ENCODE data around the gene DDX52.
"Not testable (repeated sequence)": the region's sequence is repeated elsewhere in the genome, so short reads cannot be mapped to it uniquely, and the experiment has no call there.

DDX52 gene

GRCh38 chr17:37640015-37640414 is 3.2 kb downstream of the DDX52 start:
- DNase-seq (ENCODE audit: low read depth) = no peak
- H3K4me3 ChIP-seq (ENCODE audit: low read length) = no peak overlapping the region
- no peak for TF ChIP-seq CTCF (IDR thresholded peaks at IDR 0.05; ENCODE audit: insufficient read depth, low read depth, low read length, missing control alignments)

GRCh38 chr17:37637956-37638355 is 5.3 kb downstream of the DDX52 start:
- no peak for DNase-seq (ENCODE audit: low read depth)
- no peak overlapping the region for H3K4me3 ChIP-seq (ENCODE audit: low read length)
- TF ChIP-seq CTCF (IDR thresholded peaks at IDR 0.05; ENCODE audit: insufficient read depth, low read depth, low read length, missing control alignments) = no peak

- DNase-seq (ENCODE audit: low read depth) = not testable (repeated sequence)
Observed at GRCh38 chr17:37616430-37616829, 26.8 kb downstream of the DDX52 start.

GRCh38 chr17:37614823-37615222 is 28.4 kb downstream of the DDX52 start:
- H3K4me3 ChIP-seq (ENCODE audit: low read length) = no peak overlapping the region
- peak; percentile 64 for DNase-seq (ENCODE audit: low read depth)
- no peak for TF ChIP-seq CTCF (IDR thresholded peaks at IDR 0.05; ENCODE audit: insufficient read depth, low read depth, low read length, missing control alignments)

More at GRCh38 chr17:37616430-37616829, 26.8 kb downstream of the DDX52 start:
- not testable (repeated sequence) for H3K4me3 ChIP-seq (ENCODE audit: low read length)

GRCh38 chr17:37614391-37614790 is 28.9 kb downstream of the DDX52 start:
- DNase-seq (ENCODE audit: low read depth) = peak; percentile 91
- H3K4me3 ChIP-seq (ENCODE audit: low read length) = no peak overlapping the region
- TF ChIP-seq CTCF (IDR thresholded peaks at IDR 0.05; ENCODE audit: insufficient read depth, low read depth, low read length, missing control alignments) = no peak

- no peak overlapping the region for H3K4me3 ChIP-seq (ENCODE audit: low read length)
- no peak for TF ChIP-seq CTCF (IDR thresholded peaks at IDR 0.05; ENCODE audit: insufficient read depth, low read depth, low read length, missing control alignments)
Observed at GRCh38 chr17:37610971-37611370, 32.3 kb downstream of the DDX52 start.

GRCh38 chr17:37610041-37610420 is 33.2 kb downstream of the DDX52 start:
- DNase-seq (ENCODE audit: low read depth) = not testable (repeated sequence)
- H3K4me3 ChIP-seq (ENCODE audit: low read length) = peak overlapping the region; percentile 82

More at GRCh38 chr17:37610971-37611370, 32.3 kb downstream of the DDX52 start:
- DNase-seq (ENCODE audit: low read depth) = no peak

- peak; percentile 94 for DNase-seq (ENCODE audit: low read depth)
- peak; percentile 24 for TF ChIP-seq CTCF (IDR thresholded peaks at IDR 0.05; ENCODE audit: insufficient read depth, low read depth, low read length, missing control alignments)
- H3K4me3 ChIP-seq (ENCODE audit: low read length) = peak within 1 kb of the TSS; percentile 82
Observed at GRCh38 chr17:37609170-37610040, 33.8 kb downstream of the DDX52 start, which contains the start of gene SYNRG. Gene SYNRG, minus strand, starts transcription at chr17:37609418. Its CDS starts 63 bp downstream, at chr17:37609355.
